K562 (cell line): ENCODE measurements around the gene ARHGAP22. TPM values are rescaled to one million over a fixed set of nuclear protein-coding genes. Genes with fewer than 3 reads are reported as not detected.

Source experiments
- ATAC-seq: fragments of 200-7000 bp; cut with Tn5 transposase; 3 replicates; pipeline ENCODE4 v1.9.1; 2020; ENCODE audit warnings: moderate library complexity
- BruUV-seq: library from RNA; stranded (reverse); fragments of 400-500 nt; replicated peaks from 2 replicates; lab custom pipeline; 2021; lab: Mats Ljungman, UMichigan
- CTCF ChIA-PET: fragments of 300-600 bp; formaldehyde crosslinking; extraction: SDS; loops from one replicate; lab custom pipeline; 2021; ENCODE audit warnings: low intra/inter-chr PET ratio; lab: Yijun Ruan, JAX
- POLR2A ChIA-PET: fragments of 300-600, 350-650 bp; sonication (Branson Sonifier 250); formaldehyde crosslinking; extraction: SDS; loops from one replicate; lab custom pipeline; 2021; ENCODE audit warnings: antibody characterized with exemption, inconsistent platforms; lab: Yijun Ruan, JAX
- DNase-seq, 4 experiments: peaks; one replicate each; pipeline versions ENCODE4 v3.0.0 to v3.0.0-alpha.2; 2011 to 2018; ENCODE audit warnings: low spot score in 3 of 4, mixed read lengths in 3 of 4; ENCODE audit errors: extremely low read depth in 1 of 4
- FAIRE-seq: peaks from 2 replicates; lab custom pipeline; 2011; peaks lifted over from hg19 to GRCh38; lab: Jason Lieb, UNC
- H2AFZ ChIP-seq: 2 replicates; pipeline ENCODE4 v1.6.0; 2011; ENCODE audit warnings: low read depth, low read length, control low read depth, inconsistent platforms
- H3K27ac ChIP-seq: fragments of 200-600 bp; 3 replicates; pipeline ENCODE4 v1.8.0; 2011; ENCODE audit warnings: low read depth, mild to moderate bottlenecking, control low read depth, inconsistent platforms, low read length, moderate library complexity, mixed read lengths; ENCODE audit errors: extremely low read depth
- H3K27me3 ChIP-seq, 2 experiments: fragments of 300-600 bp in 1 of 2; 2 replicates in 1 of 2; 3 replicates in 1 of 2; pipeline versions ENCODE4 v1.6.0 to v1.8.0; 2011; ENCODE audit warnings: inconsistent platforms in 2 of 2, low read length in 2 of 2, mild to moderate bottlenecking in 1 of 2, mixed read lengths in 1 of 2, moderate library complexity in 1 of 2; ENCODE audit not compliant: control insufficient read depth in 2 of 2, insufficient read depth in 2 of 2
- H3K36me3 ChIP-seq: fragments of 300-600 bp; 3 replicates; pipeline ENCODE4 v1.8.0; 2011; ENCODE audit warnings: mild to moderate bottlenecking, low read length, inconsistent platforms; ENCODE audit not compliant: control insufficient read depth, insufficient read depth
- H3K4me1 ChIP-seq, 2 experiments: fragments of 200-600 bp in 1 of 2; replicated peaks in 1 of 2; 2 replicates in 1 of 2; 3 replicates in 1 of 2; pipeline versions ENCODE4 v1.5.1 to v1.8.0; 2011; ENCODE audit warnings: inconsistent platforms in 2 of 2, low read length in 2 of 2, mild to moderate bottlenecking in 1 of 2, mixed read lengths in 1 of 2, moderate library complexity in 1 of 2; ENCODE audit not compliant: control insufficient read depth in 2 of 2, insufficient read depth in 2 of 2
- H3K4me2 ChIP-seq: 2 replicates; pipeline ENCODE4 v1.6.1; 2011; ENCODE audit warnings: low read length, control low read depth, inconsistent platforms, mixed read lengths; ENCODE audit not compliant: insufficient read depth
- H3K4me3 ChIP-seq: fragments of 200-600 bp; sonication (generic), shearing (Covaris generic); 2 replicates; pipeline ENCODE4 v1.5.1; 2016; ENCODE audit warnings: control low read depth, inconsistent platforms
- H3K79me2 ChIP-seq: fragments of 200-600 bp; 3 replicates; pipeline ENCODE4 v1.8.0; 2011; ENCODE audit warnings: low read length, inconsistent platforms; ENCODE audit not compliant: control insufficient read depth, insufficient read depth
- H3K9ac ChIP-seq, 2 experiments: 2 replicates each; pipeline versions ENCODE4 v1.6.0 to v1.6.1; 2011; ENCODE audit warnings: low read depth in 2 of 2, low read length in 2 of 2, control low read depth in 1 of 2, inconsistent platforms in 1 of 2, mild to moderate bottlenecking in 1 of 2, mixed read lengths in 1 of 2; ENCODE audit not compliant: insufficient read depth in 1 of 2
- H3K9me1 ChIP-seq: one replicate; pipeline ENCODE4 v1.6.0; 2011; ENCODE audit warnings: inconsistent platforms, mild to moderate bottlenecking, low read length, moderate library complexity; ENCODE audit not compliant: control insufficient read depth, insufficient read depth
- H3K9me3 ChIP-seq: replicated peaks from 2 replicates; pipeline ENCODE4 v1.5.1; 2011; ENCODE audit warnings: low read depth, low read length, inconsistent platforms; ENCODE audit not compliant: control insufficient read depth, insufficient read depth
- H4K20me1 ChIP-seq: replicated peaks from 2 replicates; pipeline ENCODE4 v1.6.1; 2011; ENCODE audit warnings: low read length, inconsistent platforms, mixed read lengths; ENCODE audit not compliant: control insufficient read depth, insufficient read depth
- CEBPB ChIP-seq: fragments of 450-650 bp; IDR thresholded peaks from 2 replicates; pipeline ENCODE4 v1.6.1; 2016; ENCODE audit warnings: missing genetic modification characterization, missing compliant biosample characterization
- FOXJ3 ChIP-seq: sonication (generic); formaldehyde crosslinking; IDR thresholded peaks from 2 replicates; pipeline ENCODE4 v1.4.0; 2020; ENCODE audit warnings: mild to moderate bottlenecking, missing genetic modification reagents
- NFE2L1 ChIP-seq: fragments of 450-650 bp; IDR thresholded peaks from 2 replicates; pipeline ENCODE4 v1.6.1; 2016; ENCODE audit warnings: missing genetic modification characterization, low read depth, mild to moderate bottlenecking, missing compliant biosample characterization, moderate library complexity, borderline replicate concordance
- TRIM24 ChIP-seq, 2 experiments: fragments of 450-650 bp; IDR thresholded peaks; 2 replicates each; pipeline ENCODE4 v1.6.1; 2016
- ZBTB7A ChIP-seq: IDR thresholded peaks from 2 replicates; pipeline ENCODE4 v1.6.1; 2011; ENCODE audit warnings: low read depth, mild to moderate bottlenecking, low read length, moderate library complexity, borderline replicate concordance; ENCODE audit not compliant: control insufficient read depth
- WGBS: fragments of 100-300 bp; shearing (Covaris generic); methylation state at CpG from one replicate; pipeline ENCODE4 v1.1.6; 2016; ENCODE audit warnings: low coverage, mixed read lengths; ENCODE audit not compliant: insufficient coverage; ENCODE audit errors: missing lambda C conversion rate; 5-methylcytosine and 5-hydroxymethylcytosine counted together
- in situ Hi-C: fragments of 300-500 bp; cut with MboI; formaldehyde crosslinking; loops from 4 replicates; pipeline ENCODE4 v1.15.0; 2018; ENCODE audit warnings: inconsistent platforms, mixed read lengths
- intact Hi-C: fragments of 100-400 bp; cut with micrococcal nuclease; formaldehyde crosslinking; loops from 2 replicates; pipeline ENCODE4 v1.14.2; 2022
- polyA plus RNA-seq, 8 experiments: library from polyadenylated mRNA; depleted of rRNA in 4 of 8; stranded (reverse) in 5 of 8; unstranded in 3 of 8; fragments of >200 nt; fragmentation: Nextera tagmentation in 2 of 8; fragmentation: Illumina TruSeq in 1 of 8; extraction: Ambion mirVana in 2 of 8; extraction: Trizol in 1 of 8; gene quantifications; 2 replicates each; pipeline versions ENCODE4 v1.2.1 to v1.2.3, GENCODE V29; 2011 to 2014; ENCODE audit warnings: inconsistent platforms in 1 of 8, missing spikeins in 1 of 8
- total RNA-seq, 7 experiments: library from RNA; depleted of rRNA in 6 of 7; stranded (reverse); fragments of >200 nt in 6 of 7; fragmentation: Illumina TruSeq in 2 of 7; extraction: Trizol in 2 of 7; gene quantifications; 2 replicates each; pipeline versions ENCODE4 v1.2.1 to v1.2.3, GENCODE V29; 2011 to 2021; ENCODE audit warnings: low replicate concordance in 1 of 7
- TF ChIP-seq, protein P1 (sequence below), 3 experiments: fragments of 200-800 bp in 1 of 3; sonication (Bioruptor generic) in 1 of 3; sonication (generic) in 1 of 3; formaldehyde crosslinking in 1 of 3; IDR thresholded peaks; 2 replicates each; pipeline versions ENCODE4 v1.6.1 to v1.8.0; 2016 to 2022; ENCODE audit warnings: mild to moderate bottlenecking in 2 of 3, missing compliant biosample characterization in 2 of 3, missing genetic modification characterization in 2 of 3, missing genetic modification reagents in 1 of 3
- TF ChIP-seq, protein P2 (sequence below): IDR thresholded peaks from 3 replicates; pipeline ENCODE4 v1.6.1; 2011; ENCODE audit warnings: borderline replicate concordance, mild to moderate bottlenecking; ENCODE audit not compliant: insufficient read length, insufficient read depth

Gene ARHGAP22
- total and polyA plus RNA-seq, 9 of the 15 experiments (the other 6 are each of a cell fraction or from before 2014, with no cell fraction given) = 1.3 to 28.1 (median 12.7) TPM

DNA sequence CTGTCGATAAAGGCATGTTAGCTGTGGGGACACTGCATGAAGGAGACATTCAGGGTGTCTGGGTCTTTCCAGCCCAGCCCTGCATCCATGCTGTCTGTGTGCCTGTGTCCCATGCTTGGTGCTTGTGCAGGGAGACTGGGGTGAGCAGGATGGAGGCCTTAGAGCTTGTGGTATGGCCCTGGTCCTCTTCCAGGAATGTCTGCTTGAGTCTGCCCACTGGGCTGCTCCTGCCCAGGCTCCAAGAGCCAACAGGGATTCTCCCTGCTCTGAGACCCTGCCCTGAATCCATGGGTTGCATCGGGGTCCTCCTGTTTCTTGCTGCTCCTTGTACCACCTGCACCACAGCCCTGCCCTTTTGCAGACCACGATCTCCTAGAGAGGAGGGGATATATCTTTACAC is 31.4 kb upstream of the ARHGAP22 start:
- intact Hi-C loops = no loop called here
- no peak overlapping the region for H2AFZ ChIP-seq
- DNase-seq = no peak
- no peak overlapping the region for H3K4me2 ChIP-seq
- TF ChIP-seq, protein P1, sequence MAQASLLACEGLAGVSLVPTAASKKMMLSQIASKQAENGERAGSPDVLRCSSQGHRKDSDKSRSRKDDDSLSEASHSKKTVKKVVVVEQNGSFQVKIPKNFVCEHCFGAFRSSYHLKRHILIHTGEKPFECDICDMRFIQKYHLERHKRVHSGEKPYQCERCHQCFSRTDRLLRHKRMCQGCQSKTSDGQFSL (CRISPR knock-in tag; IDR thresholded peaks at IDR 0.05) = no peak
- TF ChIP-seq, protein P1 (tag; IDR thresholded peaks at IDR 0.05) = no peak
- TF ChIP-seq ZBTB7A (no peak), FOXJ3 (CRISPR knock-in tag) (no peak), TRIM24 (IDR thresholded peaks at IDR 0.05) (no peak), CEBPB (tag) (no peak), NFE2L1 (tag) (no peak)
- TF ChIP-seq, protein P2, sequence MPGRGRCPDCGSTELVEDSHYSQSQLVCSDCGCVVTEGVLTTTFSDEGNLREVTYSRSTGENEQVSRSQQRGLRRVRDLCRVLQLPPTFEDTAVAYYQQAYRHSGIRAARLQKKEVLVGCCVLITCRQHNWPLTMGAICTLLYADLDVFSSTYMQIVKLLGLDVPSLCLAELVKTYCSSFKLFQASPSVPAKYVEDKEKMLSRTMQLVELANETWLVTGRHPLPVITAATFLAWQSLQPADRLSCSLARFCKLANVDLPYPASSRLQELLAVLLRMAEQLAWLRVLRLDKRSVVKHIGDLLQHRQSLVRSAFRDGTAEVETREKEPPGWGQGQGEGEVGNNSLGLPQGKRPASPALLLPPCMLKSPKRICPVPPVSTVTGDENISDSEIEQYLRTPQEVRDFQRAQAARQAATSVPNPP = no peak
- TF ChIP-seq, all 486 proteins: peak for 0
- Histone ChIP-seq H3K79me2 (no peaks in the 10 kb centered on the region), H4K20me1 (no peaks in the 10 kb centered on the region), H3K27ac (no peak overlapping the region), H3K9me3 (no peaks in the 10 kb centered on the region), H3K9ac (no peak overlapping the region), H3K4me1 (no peaks in the 10 kb centered on the region), H3K4me3 (no peak overlapping the region), H3K27me3 (peaks cover 0 to 9% of the 10 kb centered on the region in 2 experiments; a peak in 1 of 5 replicates), H3K36me3 (no peaks in the 10 kb centered on the region), H3K9me1 (no peaks in the 10 kb centered on the region)
- no peak for ATAC-seq
- in situ Hi-C loops = no loop called here
- FAIRE-seq = no peak
- WGBS = 0% methylated on average over 3 of the region's 3 CpGs
- CTCF ChIA-PET = no interaction called here
- BruUV-seq = no TSS peak
- POLR2A ChIA-PET = interaction anchor here (0.6 kb wide), 1 partner anchor 58 kb away, joined by 3 read pairs; no protein-coding TSS in a partner anchor
